K562 (cell line): ENCODE results near the gene OR2T10. TPM values are rescaled to one million over a fixed set of nuclear protein-coding genes. Genes with fewer than 3 reads are reported as not detected.

Experiments
- ATAC-seq: fragments of 200-7000 bp; cut with Tn5 transposase; 3 replicates; pipeline ENCODE4 v1.9.1; 2020; ENCODE audit warnings: moderate library complexity
- BruUV-seq: library from RNA; stranded (reverse); fragments of 400-500 nt; replicated peaks from 2 replicates; lab custom pipeline; 2021; lab: Mats Ljungman, UMichigan
- CTCF ChIA-PET: fragments of 300-600 bp; formaldehyde crosslinking; extraction: SDS; loops from one replicate; lab custom pipeline; 2021; ENCODE audit warnings: low intra/inter-chr PET ratio; lab: Yijun Ruan, JAX
- POLR2A ChIA-PET: fragments of 300-600, 350-650 bp; sonication (Branson Sonifier 250); formaldehyde crosslinking; extraction: SDS; loops from one replicate; lab custom pipeline; 2021; ENCODE audit warnings: antibody characterized with exemption, inconsistent platforms; lab: Yijun Ruan, JAX
- DNase-seq, 4 experiments: peaks; one replicate each; pipeline versions ENCODE4 v3.0.0 to v3.0.0-alpha.2; 2011 to 2018; ENCODE audit warnings: low spot score in 3 of 4, mixed read lengths in 3 of 4; ENCODE audit errors: extremely low read depth in 1 of 4
- FAIRE-seq: peaks from 2 replicates; lab custom pipeline; 2011; peaks lifted over from hg19 to GRCh38; lab: Jason Lieb, UNC
- H2AFZ ChIP-seq: 2 replicates; pipeline ENCODE4 v1.6.0; 2011; ENCODE audit warnings: low read depth, low read length, control low read depth, inconsistent platforms
- H3K27ac ChIP-seq: fragments of 200-600 bp; 3 replicates; pipeline ENCODE4 v1.8.0; 2011; ENCODE audit warnings: low read depth, mild to moderate bottlenecking, control low read depth, inconsistent platforms, low read length, moderate library complexity, mixed read lengths; ENCODE audit errors: extremely low read depth
- H3K27me3 ChIP-seq, 2 experiments: fragments of 300-600 bp in 1 of 2; 2 replicates in 1 of 2; 3 replicates in 1 of 2; pipeline versions ENCODE4 v1.6.0 to v1.8.0; 2011; ENCODE audit warnings: inconsistent platforms in 2 of 2, low read length in 2 of 2, mild to moderate bottlenecking in 1 of 2, mixed read lengths in 1 of 2, moderate library complexity in 1 of 2; ENCODE audit not compliant: control insufficient read depth in 2 of 2, insufficient read depth in 2 of 2
- H3K36me3 ChIP-seq: fragments of 300-600 bp; 3 replicates; pipeline ENCODE4 v1.8.0; 2011; ENCODE audit warnings: mild to moderate bottlenecking, low read length, inconsistent platforms; ENCODE audit not compliant: control insufficient read depth, insufficient read depth
- H3K4me1 ChIP-seq, 2 experiments: fragments of 200-600 bp in 1 of 2; replicated peaks in 1 of 2; 2 replicates in 1 of 2; 3 replicates in 1 of 2; pipeline versions ENCODE4 v1.5.1 to v1.8.0; 2011; ENCODE audit warnings: inconsistent platforms in 2 of 2, low read length in 2 of 2, mild to moderate bottlenecking in 1 of 2, mixed read lengths in 1 of 2, moderate library complexity in 1 of 2; ENCODE audit not compliant: control insufficient read depth in 2 of 2, insufficient read depth in 2 of 2
- H3K4me2 ChIP-seq: 2 replicates; pipeline ENCODE4 v1.6.1; 2011; ENCODE audit warnings: low read length, control low read depth, inconsistent platforms, mixed read lengths; ENCODE audit not compliant: insufficient read depth
- H3K4me3 ChIP-seq: fragments of 200-600 bp; sonication (generic), shearing (Covaris generic); 2 replicates; pipeline ENCODE4 v1.5.1; 2016; ENCODE audit warnings: control low read depth, inconsistent platforms
- H3K79me2 ChIP-seq: fragments of 200-600 bp; 3 replicates; pipeline ENCODE4 v1.8.0; 2011; ENCODE audit warnings: low read length, inconsistent platforms; ENCODE audit not compliant: control insufficient read depth, insufficient read depth
- H3K9ac ChIP-seq, 2 experiments: 2 replicates each; pipeline versions ENCODE4 v1.6.0 to v1.6.1; 2011; ENCODE audit warnings: low read depth in 2 of 2, low read length in 2 of 2, control low read depth in 1 of 2, inconsistent platforms in 1 of 2, mild to moderate bottlenecking in 1 of 2, mixed read lengths in 1 of 2; ENCODE audit not compliant: insufficient read depth in 1 of 2
- H3K9me1 ChIP-seq: one replicate; pipeline ENCODE4 v1.6.0; 2011; ENCODE audit warnings: inconsistent platforms, mild to moderate bottlenecking, low read length, moderate library complexity; ENCODE audit not compliant: control insufficient read depth, insufficient read depth
- H3K9me3 ChIP-seq: replicated peaks from 2 replicates; pipeline ENCODE4 v1.5.1; 2011; ENCODE audit warnings: low read depth, low read length, inconsistent platforms; ENCODE audit not compliant: control insufficient read depth, insufficient read depth
- H4K20me1 ChIP-seq: replicated peaks from 2 replicates; pipeline ENCODE4 v1.6.1; 2011; ENCODE audit warnings: low read length, inconsistent platforms, mixed read lengths; ENCODE audit not compliant: control insufficient read depth, insufficient read depth
- FOXA1 ChIP-seq: fragments of 450-650 bp; IDR thresholded peaks from 2 replicates; pipeline ENCODE4 v1.6.1; 2016; ENCODE audit warnings: mild to moderate bottlenecking, borderline replicate concordance
- GABPB2 ChIP-seq: fragments of 250-450 bp; sonication (Bioruptor Pico); conservative IDR thresholded peaks from 2 replicates; pipeline ENCODE4 v1.5.1; 2021; ENCODE audit warnings: mild to moderate bottlenecking
- NFXL1 ChIP-seq: fragments of 450-650 bp; formaldehyde crosslinking; IDR thresholded peaks from 2 replicates; pipeline ENCODE4 v1.4.0; 2021; ENCODE audit warnings: mild to moderate bottlenecking
- SAFB2 ChIP-seq: fragments of 200-400 bp; formaldehyde crosslinking; IDR thresholded peaks from 2 replicates; pipeline ENCODE4 v1.6.1; 2018; ENCODE audit warnings: borderline replicate concordance, low read length, low read depth, moderate library complexity; ENCODE audit not compliant: severe bottlenecking
- SREBF2 ChIP-seq: sonication (generic); formaldehyde crosslinking; IDR thresholded peaks from 2 replicates; pipeline ENCODE4 v1.4.0; 2020; ENCODE audit warnings: mild to moderate bottlenecking, missing genetic modification reagents
- TAF1 ChIP-seq: IDR thresholded peaks from 2 replicates; pipeline ENCODE4 v1.6.1; 2011; ENCODE audit warnings: mild to moderate bottlenecking, low read length, moderate library complexity; ENCODE audit not compliant: insufficient read depth, control insufficient read depth, severe bottlenecking; ENCODE audit errors: extremely low read depth
- ZNF507 ChIP-seq: conservative IDR thresholded peaks from 2 replicates; pipeline ENCODE4 v1.6.1; 2017; ENCODE audit warnings: missing genetic modification characterization, missing compliant biosample characterization
- ZZZ3 ChIP-seq: fragments of 450-650 bp; IDR thresholded peaks from 2 replicates; pipeline ENCODE4 v1.6.1; 2016; ENCODE audit warnings: antibody characterized with exemption, mild to moderate bottlenecking, moderate library complexity
- WGBS: fragments of 100-300 bp; shearing (Covaris generic); methylation state at CpG from one replicate; pipeline ENCODE4 v1.1.6; 2016; ENCODE audit warnings: low coverage, mixed read lengths; ENCODE audit not compliant: insufficient coverage; ENCODE audit errors: missing lambda C conversion rate; 5-methylcytosine and 5-hydroxymethylcytosine counted together
- in situ Hi-C: fragments of 300-500 bp; cut with MboI; formaldehyde crosslinking; loops from 4 replicates; pipeline ENCODE4 v1.15.0; 2018; ENCODE audit warnings: inconsistent platforms, mixed read lengths
- intact Hi-C: fragments of 100-400 bp; cut with micrococcal nuclease; formaldehyde crosslinking; loops from 2 replicates; pipeline ENCODE4 v1.14.2; 2022
- polyA plus RNA-seq, 8 experiments: library from polyadenylated mRNA; depleted of rRNA in 4 of 8; stranded (reverse) in 5 of 8; unstranded in 3 of 8; fragments of >200 nt; fragmentation: Nextera tagmentation in 2 of 8; fragmentation: Illumina TruSeq in 1 of 8; extraction: Ambion mirVana in 2 of 8; extraction: Trizol in 1 of 8; gene quantifications; 2 replicates each; pipeline versions ENCODE4 v1.2.1 to v1.2.3, GENCODE V29; 2011 to 2014; ENCODE audit warnings: inconsistent platforms in 1 of 8, missing spikeins in 1 of 8
- total RNA-seq, 7 experiments: library from RNA; depleted of rRNA in 6 of 7; stranded (reverse); fragments of >200 nt in 6 of 7; fragmentation: Illumina TruSeq in 2 of 7; extraction: Trizol in 2 of 7; gene quantifications; 2 replicates each; pipeline versions ENCODE4 v1.2.1 to v1.2.3, GENCODE V29; 2011 to 2021; ENCODE audit warnings: low replicate concordance in 1 of 7
- TF ChIP-seq, protein P1 (sequence below): sonication (generic); formaldehyde crosslinking; IDR thresholded peaks from 2 replicates; pipeline ENCODE4 v1.8.0; 2022; ENCODE audit warnings: mild to moderate bottlenecking, missing genetic modification reagents

Gene OR2T10
- total and polyA plus RNA-seq, 9 of the 15 experiments (the other 6 are each of a cell fraction or from before 2014, with no cell fraction given): not detected

DNA sequence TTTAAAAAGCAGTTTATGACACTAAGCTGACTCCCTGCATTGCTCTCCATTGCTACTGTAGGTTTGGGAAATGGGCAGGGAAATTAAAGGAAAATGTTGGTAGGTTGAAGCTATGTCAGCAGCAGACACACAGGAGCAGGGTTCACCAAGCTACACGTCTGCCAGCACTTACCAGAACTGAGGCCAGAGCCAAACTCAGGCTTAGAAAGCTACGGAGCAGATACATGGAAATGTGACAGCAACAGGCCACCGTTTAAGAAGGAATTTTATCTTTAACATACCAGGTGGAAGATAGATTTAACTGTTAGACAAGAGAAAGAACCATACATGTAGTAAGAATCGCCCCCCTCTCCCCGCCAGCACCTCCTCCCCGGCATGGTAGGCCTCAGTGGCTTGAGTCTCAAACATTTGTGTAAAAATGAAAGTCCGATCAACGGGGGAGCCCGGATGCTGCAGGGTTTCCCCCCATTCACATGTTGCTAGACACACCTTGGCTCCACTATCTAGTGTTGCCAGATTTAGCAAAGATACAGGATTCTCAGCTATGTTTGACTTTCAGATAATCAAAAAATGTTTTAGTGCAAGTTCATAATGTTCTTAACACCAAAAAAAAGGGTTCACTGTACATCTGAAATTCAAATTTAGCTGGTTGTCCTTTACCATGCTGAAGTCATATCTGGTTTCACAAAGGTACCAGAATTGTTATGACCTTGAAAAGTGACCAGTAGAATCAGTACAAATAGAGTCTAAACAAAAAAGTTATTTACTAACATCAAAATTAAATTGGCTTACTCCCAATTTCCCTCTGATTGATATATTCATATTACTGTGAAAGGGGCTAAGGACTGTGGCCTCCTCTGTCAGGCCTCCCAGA lies 30.7 kb upstream of the OR2T10 start (continued):
- TF ChIP-seq SAFB2 (no peak), ZZZ3 (no peak), TAF1 (no peak)

DNA sequence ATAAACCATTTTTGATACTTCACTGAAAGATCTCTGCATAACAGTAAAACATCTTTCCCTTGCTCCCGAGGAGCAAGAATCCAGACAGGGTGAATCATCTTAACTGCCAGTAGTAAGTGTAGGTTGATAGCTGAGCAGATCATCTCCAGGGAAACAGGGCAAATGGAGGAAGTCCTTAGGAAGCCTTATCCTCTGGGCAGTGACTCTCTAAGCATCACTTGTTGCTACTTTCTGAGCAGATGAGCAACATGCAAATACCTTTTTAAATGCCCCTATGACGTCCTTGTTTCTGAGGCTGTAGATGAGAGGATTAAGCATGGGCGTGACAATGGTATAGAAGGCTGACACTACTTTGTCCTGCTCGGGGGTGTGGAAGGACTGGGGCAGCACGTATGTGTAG lies 28.5 kb upstream of the OR2T10 start:
- no peaks in the 10 kb centered on the region for H3K36me3 ChIP-seq
- no peak for FAIRE-seq
- H3K9me1 ChIP-seq: no peaks in the 10 kb centered on the region
- no peak overlapping the region for H3K9ac ChIP-seq
- no peaks in the 10 kb centered on the region for H3K27me3 ChIP-seq
- no peaks in the 10 kb centered on the region for H3K4me1 ChIP-seq
- H3K79me2 ChIP-seq: no peaks in the 10 kb centered on the region
- no peak overlapping the region for H3K27ac ChIP-seq
- 0% methylated on average over 2 of the region's 5 CpGs for WGBS
- in situ Hi-C loops (no loop called here), intact Hi-C loops (no loop called here)
- POLR2A ChIA-PET: no interaction called here
- no peaks in the 10 kb centered on the region for H3K9me3 ChIP-seq
- no peak for ATAC-seq
- no peaks in the 10 kb centered on the region for H4K20me1 ChIP-seq
- no peak overlapping the region for H3K4me3 ChIP-seq
- BruUV-seq: no TSS peak
- CTCF ChIA-PET: no interaction called here
- no peak overlapping the region for H2AFZ ChIP-seq
- TF ChIP-seq FOXA1 (no peak), SREBF2 (CRISPR knock-in tag) (no peak), GABPB2 (no peak), NFXL1 (CRISPR knock-in tag) (no peak), ZNF507 (tag) (no peak)
- TF ChIP-seq, protein P1, sequence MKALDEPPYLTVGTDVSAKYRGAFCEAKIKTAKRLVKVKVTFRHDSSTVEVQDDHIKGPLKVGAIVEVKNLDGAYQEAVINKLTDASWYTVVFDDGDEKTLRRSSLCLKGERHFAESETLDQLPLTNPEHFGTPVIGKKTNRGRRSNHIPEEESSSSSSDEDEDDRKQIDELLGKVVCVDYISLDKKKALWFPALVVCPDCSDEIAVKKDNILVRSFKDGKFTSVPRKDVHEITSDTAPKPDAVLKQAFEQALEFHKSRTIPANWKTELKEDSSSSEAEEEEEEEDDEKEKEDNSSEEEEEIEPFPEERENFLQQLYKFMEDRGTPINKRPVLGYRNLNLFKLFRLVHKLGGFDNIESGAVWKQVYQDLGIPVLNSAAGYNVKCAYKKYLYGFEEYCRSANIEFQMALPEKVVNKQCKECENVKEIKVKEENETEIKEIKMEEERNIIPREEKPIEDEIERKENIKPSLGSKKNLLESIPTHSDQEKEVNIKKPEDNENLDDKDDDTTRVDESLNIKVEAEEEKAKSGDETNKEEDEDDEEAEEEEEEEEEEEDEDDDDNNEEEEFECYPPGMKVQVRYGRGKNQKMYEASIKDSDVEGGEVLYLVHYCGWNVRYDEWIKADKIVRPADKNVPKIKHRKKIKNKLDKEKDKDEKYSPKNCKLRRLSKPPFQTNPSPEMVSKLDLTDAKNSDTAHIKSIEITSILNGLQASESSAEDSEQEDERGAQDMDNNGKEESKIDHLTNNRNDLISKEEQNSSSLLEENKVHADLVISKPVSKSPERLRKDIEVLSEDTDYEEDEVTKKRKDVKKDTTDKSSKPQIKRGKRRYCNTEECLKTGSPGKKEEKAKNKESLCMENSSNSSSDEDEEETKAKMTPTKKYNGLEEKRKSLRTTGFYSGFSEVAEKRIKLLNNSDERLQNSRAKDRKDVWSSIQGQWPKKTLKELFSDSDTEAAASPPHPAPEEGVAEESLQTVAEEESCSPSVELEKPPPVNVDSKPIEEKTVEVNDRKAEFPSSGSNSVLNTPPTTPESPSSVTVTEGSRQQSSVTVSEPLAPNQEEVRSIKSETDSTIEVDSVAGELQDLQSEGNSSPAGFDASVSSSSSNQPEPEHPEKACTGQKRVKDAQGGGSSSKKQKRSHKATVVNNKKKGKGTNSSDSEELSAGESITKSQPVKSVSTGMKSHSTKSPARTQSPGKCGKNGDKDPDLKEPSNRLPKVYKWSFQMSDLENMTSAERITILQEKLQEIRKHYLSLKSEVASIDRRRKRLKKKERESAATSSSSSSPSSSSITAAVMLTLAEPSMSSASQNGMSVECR (CRISPR knock-in tag): no peak
- H3K4me2 ChIP-seq: no peak overlapping the region
- DNase-seq: no peak
